Type B pancreatic cell (in vitro differentiated cells): Measurements from ENCODE around the gene ANKRD6. TPM values are rescaled to one million over a fixed set of nuclear protein-coding genes. Genes with fewer than 3 reads are reported as not detected.

Experiments used
- DNase-seq: peaks from one replicate; pipeline ENCODE4 v3.0.0; 2021; ENCODE audit warnings: mixed read lengths; ENCODE audit not compliant: unreplicated experiment; ENCODE audit errors: extremely low spot score
- H3K27ac Mint-ChIP-seq: 2 replicates; pipeline ENCODE4 v1.8.0; 2021; ENCODE audit warnings: mild to moderate bottlenecking, mixed read lengths
- H3K27me3 Mint-ChIP-seq: 2 replicates; pipeline ENCODE4 v1.8.0; 2021; ENCODE audit warnings: mixed read lengths
- H3K36me3 Mint-ChIP-seq: 2 replicates; pipeline ENCODE4 v1.8.0; 2021; ENCODE audit warnings: mixed read lengths
- H3K4me1 Mint-ChIP-seq: one replicate; pipeline ENCODE4 v1.8.0; 2021; ENCODE audit warnings: mixed read lengths; ENCODE audit not compliant: unreplicated experiment
- H3K4me3 Mint-ChIP-seq: 2 replicates; pipeline ENCODE4 v1.8.0; 2021; ENCODE audit warnings: mild to moderate bottlenecking, mixed read lengths
- H3K9me3 Mint-ChIP-seq: 2 replicates; pipeline ENCODE4 v1.8.0; 2021; ENCODE audit warnings: mixed read lengths
- total RNA-seq: library from RNA; stranded (reverse); gene quantifications from 2 replicates; pipeline ENCODE4 v1.2.1, GENCODE V29; 2021; ENCODE audit warnings: low replicate concordance
- TF ChIP-seq, protein P1 (sequence below): fragments of 200-600 bp; sonication (generic); conservative IDR thresholded peaks from 2 replicates; pipeline ENCODE4 v1.5.0; 2021; ENCODE audit warnings: antibody characterized with exemption, mild to moderate bottlenecking

The ANKRD6 gene
- total RNA-seq, 1 donor from 2014 or later, result 34.0 TPM

DNA sequence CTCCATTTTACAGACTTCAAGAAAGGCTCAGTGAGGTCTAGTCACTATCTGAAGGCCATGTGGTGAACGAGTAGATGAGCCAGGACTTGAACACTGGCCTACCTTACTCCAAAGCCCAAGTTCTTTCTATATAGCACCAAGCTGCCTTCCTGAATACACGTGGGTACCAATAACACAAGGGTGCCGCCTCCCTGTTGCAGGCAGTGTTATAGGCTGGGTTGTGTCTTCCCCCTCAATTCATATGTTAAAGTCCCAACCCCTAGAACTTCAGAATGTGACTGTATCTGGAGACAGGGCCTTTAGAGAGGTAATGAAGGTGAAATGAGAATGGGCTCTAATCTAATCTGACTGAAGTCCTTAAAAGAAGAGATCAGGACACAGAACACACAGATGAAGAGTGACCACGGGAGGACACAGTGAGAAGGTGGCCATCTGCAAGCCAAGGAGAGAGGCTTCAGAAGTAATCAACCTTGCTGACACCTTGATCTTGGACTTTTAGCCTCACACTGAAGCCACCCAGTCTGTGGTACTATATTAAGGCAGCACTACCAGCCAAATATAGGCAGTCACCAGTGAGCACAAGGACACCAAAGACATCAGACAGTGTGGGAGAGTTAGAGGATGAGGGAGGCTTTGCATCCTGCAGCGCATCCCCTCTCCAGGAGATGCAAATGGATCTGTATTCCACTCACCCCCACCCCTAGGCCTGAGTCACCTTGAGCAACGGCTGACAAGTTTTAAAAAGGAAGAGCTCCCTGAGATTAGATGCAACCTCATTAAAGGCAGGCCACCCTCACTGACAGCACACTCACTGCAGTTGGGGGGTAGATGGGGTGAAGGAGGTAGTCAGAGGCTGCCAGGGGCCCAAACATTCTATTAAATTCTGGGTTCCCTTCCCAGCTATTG is 246.5 kb downstream of the ANKRD6 start:
- no peak overlapping the region for H3K27ac Mint-ChIP-seq
- H3K36me3 Mint-ChIP-seq, result peaks cover 16% of the 10 kb centered on the region
- DNase-seq, result no peak
- H3K9me3 Mint-ChIP-seq, result no peaks in the 10 kb centered on the region
- TF ChIP-seq, protein P1, sequence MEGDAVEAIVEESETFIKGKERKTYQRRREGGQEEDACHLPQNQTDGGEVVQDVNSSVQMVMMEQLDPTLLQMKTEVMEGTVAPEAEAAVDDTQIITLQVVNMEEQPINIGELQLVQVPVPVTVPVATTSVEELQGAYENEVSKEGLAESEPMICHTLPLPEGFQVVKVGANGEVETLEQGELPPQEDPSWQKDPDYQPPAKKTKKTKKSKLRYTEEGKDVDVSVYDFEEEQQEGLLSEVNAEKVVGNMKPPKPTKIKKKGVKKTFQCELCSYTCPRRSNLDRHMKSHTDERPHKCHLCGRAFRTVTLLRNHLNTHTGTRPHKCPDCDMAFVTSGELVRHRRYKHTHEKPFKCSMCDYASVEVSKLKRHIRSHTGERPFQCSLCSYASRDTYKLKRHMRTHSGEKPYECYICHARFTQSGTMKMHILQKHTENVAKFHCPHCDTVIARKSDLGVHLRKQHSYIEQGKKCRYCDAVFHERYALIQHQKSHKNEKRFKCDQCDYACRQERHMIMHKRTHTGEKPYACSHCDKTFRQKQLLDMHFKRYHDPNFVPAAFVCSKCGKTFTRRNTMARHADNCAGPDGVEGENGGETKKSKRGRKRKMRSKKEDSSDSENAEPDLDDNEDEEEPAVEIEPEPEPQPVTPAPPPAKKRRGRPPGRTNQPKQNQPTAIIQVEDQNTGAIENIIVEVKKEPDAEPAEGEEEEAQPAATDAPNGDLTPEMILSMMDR, result no peak
- no peaks in the 10 kb centered on the region for H3K4me1 Mint-ChIP-seq
- no peaks in the 10 kb centered on the region for H3K27me3 Mint-ChIP-seq
- H3K4me3 Mint-ChIP-seq, result no peak overlapping the region

DNA sequence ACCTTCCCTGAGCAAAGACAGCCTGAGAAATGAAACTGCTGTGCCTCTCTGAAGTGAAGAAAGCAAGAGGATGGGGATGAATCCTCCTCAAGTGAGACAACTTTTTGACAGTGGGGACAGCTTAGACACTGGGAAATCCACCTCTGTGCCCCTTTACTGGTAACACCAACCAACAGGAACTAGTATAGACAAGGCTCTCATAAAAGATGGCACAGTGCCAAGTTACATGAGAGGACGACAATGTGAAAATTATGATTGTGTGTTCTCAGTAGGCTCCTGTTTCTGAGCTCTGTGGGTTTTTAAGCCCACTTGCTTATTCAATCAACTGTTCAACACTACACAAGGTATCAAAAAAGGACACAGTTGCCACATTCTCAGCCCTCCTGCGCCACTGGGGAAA is 247.2 kb downstream of the ANKRD6 start:
- H3K4me1 Mint-ChIP-seq, result no peaks in the 10 kb centered on the region
- H3K27ac Mint-ChIP-seq, result no peak overlapping the region
- H3K27me3 Mint-ChIP-seq, result no peaks in the 10 kb centered on the region
- TF ChIP-seq, protein P1, result no peak
- H3K36me3 Mint-ChIP-seq, result peaks cover 19% of the 10 kb centered on the region
- DNase-seq, result no peak
- H3K9me3 Mint-ChIP-seq, result no peaks in the 10 kb centered on the region
- H3K4me3 Mint-ChIP-seq, result no peak overlapping the region

DNA sequence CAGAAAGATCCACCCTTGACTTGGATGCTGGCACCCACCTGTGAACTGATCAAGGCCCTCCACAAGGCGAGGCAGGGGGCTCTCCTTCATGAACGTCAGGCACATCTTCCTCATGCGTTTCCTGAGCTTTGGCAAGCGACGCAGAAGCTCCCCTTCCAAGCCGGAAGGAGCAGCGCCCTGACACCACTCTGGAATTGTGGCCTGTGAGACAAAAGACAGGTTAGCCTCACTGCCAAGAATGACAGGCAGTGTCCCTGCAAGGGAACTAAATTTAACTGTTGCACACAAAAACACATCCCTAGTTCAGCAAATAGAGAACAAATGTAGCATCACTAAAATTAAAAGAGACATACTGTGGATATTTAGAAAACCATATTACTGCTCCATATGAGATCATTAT is 247.6 kb downstream of the ANKRD6 start:
- peaks cover 23% of the 10 kb centered on the region for H3K36me3 Mint-ChIP-seq

DNA sequence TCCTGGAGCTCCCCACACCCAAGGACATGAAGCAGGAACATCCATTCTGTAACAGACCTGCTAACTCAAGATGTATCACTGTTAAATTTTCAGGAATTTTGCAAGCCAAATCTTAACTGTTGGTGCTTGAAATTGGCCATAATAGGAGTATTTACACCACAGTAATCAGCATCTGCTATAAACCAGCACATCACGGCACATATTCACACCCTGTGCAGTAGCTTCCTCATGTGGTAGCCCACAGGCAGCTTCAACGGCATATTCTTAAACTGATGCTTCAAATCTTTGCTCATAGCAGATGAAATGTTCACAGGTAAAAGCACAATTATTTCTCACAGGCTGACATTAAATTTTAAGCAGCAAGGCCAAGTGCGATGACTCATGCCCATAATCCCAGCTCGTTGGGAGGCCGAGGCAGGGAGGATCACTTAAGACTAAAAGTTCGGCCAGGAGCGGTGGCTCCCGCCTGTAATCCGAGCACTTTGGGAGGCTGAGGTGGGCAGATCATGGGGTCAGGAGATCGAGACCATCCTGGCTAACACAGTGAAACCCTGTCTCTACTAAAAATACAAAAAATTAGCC is 249.1 kb downstream of the ANKRD6 start:
- Mint-ChIP-seq H3K27me3 (no peaks in the 10 kb centered on the region), H3K9me3 (no peaks in the 10 kb centered on the region), H3K4me1 (no peaks in the 10 kb centered on the region), H3K27ac (no peak overlapping the region), H3K36me3 (peaks cover 25% of the 10 kb centered on the region), H3K4me3 (no peak overlapping the region)
- no peak for DNase-seq
- TF ChIP-seq, protein P1, result no peak

More for the DNA sequence above, 247.6 kb downstream of the ANKRD6 start:
- DNase-seq, result no peak
- TF ChIP-seq, protein P1, result no peak
- no peak overlapping the region for H3K4me3 Mint-ChIP-seq
- no peak overlapping the region for H3K27ac Mint-ChIP-seq
- H3K9me3 Mint-ChIP-seq, result no peaks in the 10 kb centered on the region
- no peaks in the 10 kb centered on the region for H3K27me3 Mint-ChIP-seq
- H3K4me1 Mint-ChIP-seq, result no peaks in the 10 kb centered on the region

DNA sequence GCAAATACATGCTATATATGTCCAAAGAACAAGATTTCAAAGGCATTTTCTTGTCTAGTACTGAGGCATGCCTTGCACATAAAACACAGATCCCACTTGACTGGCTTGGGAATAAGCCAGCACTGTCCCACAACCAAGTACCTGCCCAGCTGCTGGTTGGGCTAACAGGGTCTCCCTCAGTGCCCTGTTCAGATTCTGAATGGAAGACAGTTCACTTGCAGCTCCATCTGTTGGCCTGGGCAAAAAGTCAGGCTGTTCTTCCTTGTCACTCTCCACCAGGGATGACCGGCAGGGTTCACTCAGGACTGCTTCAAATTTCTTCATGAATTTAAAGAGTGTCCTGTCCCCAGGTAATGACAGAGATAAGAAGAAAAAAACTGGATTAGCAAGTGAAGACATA is 250.0 kb downstream of the ANKRD6 start:
- Mint-ChIP-seq H3K27ac (no peak overlapping the region), H3K4me3 (no peak overlapping the region), H3K4me1 (no peaks in the 10 kb centered on the region), H3K9me3 (no peaks in the 10 kb centered on the region), H3K27me3 (no peaks in the 10 kb centered on the region), H3K36me3 (peaks cover 29% of the 10 kb centered on the region)
- no peak for DNase-seq
- TF ChIP-seq, protein P1, result no peak

Other genes starting within 250 kb of the ANKRD6 start
- 0.12 TPM in 1 of 2 replicates, not detected in the other for gene GABRR1, start 215.8 kb upstream of the ANKRD6 start, total RNA-seq
- gene GABRR2, start 117.9 kb upstream of the ANKRD6 start, total RNA-seq, result 0.92 TPM in 1 of 2 replicates, not detected in the other
- 30.6 and 32.0 TPM in 2 replicates for gene UBE2J1, start 80.4 kb upstream of the ANKRD6 start, total RNA-seq
- 18.0 and 19.7 TPM in 2 replicates for gene RRAGD, start 20.9 kb upstream of the ANKRD6 start, total RNA-seq
- gene LYRM2, start 205.6 kb downstream of the ANKRD6 start, total RNA-seq, result 32.9 and 37.7 TPM in 2 replicates